HG02852 (cell line): ENCODE results near the gene ERF.
A peak's percentile ranks its signal among the peaks of the same experiment; 100 is the strongest.

Source experiments
- ATAC-seq: cut with Tn5 transposase; IDR thresholded peaks from one replicate; pipeline ENCODE4 v1.9.1; 2021; ENCODE audit warnings: mild to moderate bottlenecking, moderate library complexity; ENCODE audit not compliant: unreplicated experiment

The ERF gene

GRCh38 chr19:42217520-42218437, 37.1 kb downstream of the ERF start, which contains the start of gene DEDD2:
TSS of gene DEDD2 (minus strand) at chr19:42217677. CDS start at chr19:42217007, 670 bp downstream.
- peak; percentile 51 for ATAC-seq

- ATAC-seq: peak; percentile 8
Measured at GRCh38 chr19:42216653-42217519, 38.0 kb downstream of the ERF start.

- ATAC-seq: no peak
Measured at GRCh38 chr19:42214810-42215485, 40.0 kb downstream of the ERF start.

GRCh38 chr19:42212886-42213285, 42.0 kb downstream of the ERF start:
- ATAC-seq: no peak

GRCh38 chr19:42208612-42209011, 46.3 kb downstream of the ERF start:
- ATAC-seq: no peak

- no peak for ATAC-seq
Measured at GRCh38 chr19:42207767-42208271, 47.1 kb downstream of the ERF start.

GRCh38 chr19:42206871-42207755, 47.8 kb downstream of the ERF start:
- no peak for ATAC-seq

GRCh38 chr19:42204664-42205063, 50.3 kb downstream of the ERF start:
- ATAC-seq: no peak

GRCh38 chr19:42203700-42204099, 51.2 kb downstream of the ERF start:
- no peak for ATAC-seq

GRCh38 chr19:42202290-42202880, 52.5 kb downstream of the ERF start:
- ATAC-seq: no peak

- ATAC-seq: no peak
Measured at GRCh38 chr19:42201489-42202289, 53.2 kb downstream of the ERF start.

- ATAC-seq: no peak
Measured at GRCh38 chr19:42200116-42200715, 54.7 kb downstream of the ERF start.

GRCh38 chr19:42199440-42200115, 55.4 kb downstream of the ERF start:
- ATAC-seq: peak; percentile 46

- peak; percentile 41 for ATAC-seq
Measured at GRCh38 chr19:42198676-42199439, 56.1 kb downstream of the ERF start.
